ENCODE data around the gene POU6F2.

- TF ChIP-seq CTCF (IDR thresholded peaks at IDR 0.05) = no peak
- TF ChIP-seq POLR2A (IDR thresholded peaks at IDR 0.05) = no peak
- no peak for TF ChIP-seq POLR2AphosphoS5 (IDR thresholded peaks at IDR 0.05)
These were observed 57.4 kb downstream of the POU6F2 start for GRCh38 chr7:39035156-39035555.

Measured in breast epithelium (tissue), 3 donors.